Measurements from ENCODE around the gene PAF1.

Gene PAF1

DNA sequence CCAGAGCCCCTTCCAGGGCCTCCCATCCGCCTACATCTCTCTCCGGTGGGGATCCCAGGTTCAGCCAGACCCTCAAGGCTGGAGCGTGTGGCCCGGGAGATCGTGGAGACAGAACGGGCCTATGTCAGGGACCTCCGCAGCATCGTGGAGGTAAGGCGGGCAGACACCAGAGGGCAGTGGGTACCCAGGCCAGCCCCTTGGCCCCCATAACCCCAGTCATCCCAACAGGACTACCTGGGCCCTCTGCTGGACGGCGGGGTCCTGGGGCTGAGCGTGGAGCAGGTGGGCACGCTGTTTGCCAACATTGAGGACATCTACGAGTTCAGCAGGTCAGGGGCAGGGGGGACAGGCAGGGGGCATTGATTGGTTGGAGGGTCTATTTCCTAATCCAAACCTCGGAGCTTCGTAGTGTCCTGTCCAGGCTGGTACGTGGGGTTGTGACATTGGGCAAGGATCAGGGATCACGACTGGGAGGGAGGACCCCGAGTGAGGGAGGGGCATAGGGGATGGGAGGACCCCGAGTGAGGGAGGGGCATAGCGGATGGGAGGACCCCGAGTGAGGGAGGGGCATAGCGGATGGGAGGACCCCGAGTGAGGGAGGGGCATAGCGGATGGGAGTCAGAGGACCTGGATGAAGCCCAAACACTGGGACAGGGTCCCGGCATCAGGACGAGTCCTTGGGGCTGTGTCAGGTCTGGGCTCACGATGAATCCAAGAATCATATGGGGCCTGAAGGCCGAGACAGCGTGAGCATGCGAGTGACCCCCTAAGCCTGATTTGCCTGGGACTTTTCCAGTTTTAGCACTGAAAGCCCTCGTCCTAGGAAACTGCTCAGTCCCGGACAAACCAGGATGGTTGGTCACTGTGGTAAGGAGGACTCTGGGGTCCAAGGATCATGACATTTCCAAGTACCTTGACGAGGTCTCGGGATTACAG is 24.5 kb upstream of the PAF1 start:
- no peak for DNase-seq (ENCODE audit: extremely low read depth, low read depth)
- TF ChIP-seq, protein P1, sequence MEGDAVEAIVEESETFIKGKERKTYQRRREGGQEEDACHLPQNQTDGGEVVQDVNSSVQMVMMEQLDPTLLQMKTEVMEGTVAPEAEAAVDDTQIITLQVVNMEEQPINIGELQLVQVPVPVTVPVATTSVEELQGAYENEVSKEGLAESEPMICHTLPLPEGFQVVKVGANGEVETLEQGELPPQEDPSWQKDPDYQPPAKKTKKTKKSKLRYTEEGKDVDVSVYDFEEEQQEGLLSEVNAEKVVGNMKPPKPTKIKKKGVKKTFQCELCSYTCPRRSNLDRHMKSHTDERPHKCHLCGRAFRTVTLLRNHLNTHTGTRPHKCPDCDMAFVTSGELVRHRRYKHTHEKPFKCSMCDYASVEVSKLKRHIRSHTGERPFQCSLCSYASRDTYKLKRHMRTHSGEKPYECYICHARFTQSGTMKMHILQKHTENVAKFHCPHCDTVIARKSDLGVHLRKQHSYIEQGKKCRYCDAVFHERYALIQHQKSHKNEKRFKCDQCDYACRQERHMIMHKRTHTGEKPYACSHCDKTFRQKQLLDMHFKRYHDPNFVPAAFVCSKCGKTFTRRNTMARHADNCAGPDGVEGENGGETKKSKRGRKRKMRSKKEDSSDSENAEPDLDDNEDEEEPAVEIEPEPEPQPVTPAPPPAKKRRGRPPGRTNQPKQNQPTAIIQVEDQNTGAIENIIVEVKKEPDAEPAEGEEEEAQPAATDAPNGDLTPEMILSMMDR (IDR thresholded peaks at IDR 0.05; ENCODE audit: low read depth, low read length): no peak

DNA sequence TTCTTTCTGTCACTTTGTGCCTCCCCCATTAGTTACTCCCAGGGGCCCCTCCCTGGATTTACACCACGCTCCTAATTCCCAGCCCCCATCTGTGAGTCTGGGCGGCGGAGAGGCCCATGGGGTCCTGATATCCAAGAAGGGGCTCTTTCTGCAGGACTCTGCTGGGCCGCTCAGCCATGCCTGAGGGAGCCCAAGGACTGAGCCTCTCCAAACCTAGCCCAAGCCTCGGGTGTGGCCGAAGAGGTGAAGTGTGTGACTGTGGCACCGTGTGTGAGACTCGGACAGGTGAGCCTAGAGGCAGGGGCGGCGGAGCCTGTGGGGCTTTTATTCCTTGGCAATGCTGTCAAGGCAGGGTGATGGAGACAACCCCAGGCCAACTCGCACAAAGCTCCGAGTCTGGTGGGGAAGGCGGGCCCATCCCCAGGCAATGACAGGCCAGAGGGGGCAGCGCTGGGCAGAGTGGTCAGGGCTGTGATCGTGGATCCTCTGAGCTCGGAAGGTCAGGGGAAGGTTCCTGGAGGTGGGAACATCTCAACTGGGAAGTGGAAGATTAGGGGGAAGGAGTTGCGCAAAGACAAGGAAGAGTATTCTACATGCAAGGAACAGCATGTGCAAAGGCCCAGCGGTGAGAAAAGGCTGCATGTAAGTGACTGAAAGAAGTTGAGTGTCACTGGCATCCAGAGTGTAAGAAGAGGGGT is 23.2 kb upstream of the PAF1 start:
- TF ChIP-seq, protein P1 (IDR thresholded peaks at IDR 0.05; ENCODE audit: low read depth, low read length): peak; percentile 43
- no peak for DNase-seq (ENCODE audit: extremely low read depth, low read depth)

DNA sequence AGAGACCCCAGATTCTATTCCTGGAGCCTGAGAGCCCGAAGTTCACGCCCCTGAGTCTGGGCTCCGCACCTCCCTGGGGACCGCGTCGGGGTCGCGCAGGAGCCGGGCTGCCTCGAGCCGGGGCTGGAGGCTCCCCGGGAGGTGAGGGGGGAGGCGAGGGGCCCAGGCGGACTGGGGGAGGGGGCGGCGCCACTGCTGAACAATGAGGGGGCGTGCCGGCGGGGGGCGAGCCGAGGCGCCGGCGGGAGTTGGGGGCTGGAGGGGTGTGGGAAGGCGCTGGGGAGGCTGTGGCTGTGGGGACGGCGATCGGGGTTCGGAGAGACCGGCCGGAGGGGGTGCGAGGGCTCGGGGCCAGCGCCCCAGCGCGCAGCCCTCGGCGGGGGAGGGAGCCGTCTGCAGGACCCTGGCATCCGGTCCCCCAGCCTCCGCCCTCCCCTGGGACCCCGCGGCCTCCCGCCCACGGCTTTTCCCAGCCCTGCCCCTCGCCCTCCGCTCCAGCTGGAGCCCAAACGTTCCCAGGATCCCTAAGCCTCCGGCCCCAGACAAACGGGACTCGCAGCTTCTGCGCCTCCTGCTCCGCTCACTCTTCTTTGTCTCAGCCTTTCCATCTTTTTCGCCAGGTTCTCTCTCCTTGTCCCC is 22.5 kb upstream of the PAF1 start:
- TF ChIP-seq, protein P1 (IDR thresholded peaks at IDR 0.05; ENCODE audit: low read depth, low read length): no peak
- DNase-seq (ENCODE audit: extremely low read depth, low read depth): no peak

DNA sequence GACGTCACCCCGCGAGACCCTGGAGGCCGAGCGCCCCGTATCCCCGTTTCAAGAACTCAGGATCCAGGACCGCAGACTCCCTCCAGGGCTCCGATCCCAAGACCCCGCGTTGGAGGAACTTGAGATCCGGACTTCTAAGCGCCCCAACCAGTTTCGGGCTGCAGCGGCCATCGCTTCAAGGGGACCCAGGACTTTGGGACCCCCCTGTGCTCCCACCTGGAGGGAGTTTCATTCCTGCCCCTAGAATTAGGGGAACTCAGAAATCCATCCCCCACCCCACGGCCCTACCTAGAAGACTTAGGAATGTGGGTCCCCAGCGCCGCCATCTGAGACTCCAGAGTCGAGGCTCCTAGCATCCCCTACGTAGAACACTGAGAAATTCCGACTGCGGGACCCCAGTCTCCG is 22.0 kb upstream of the PAF1 start:
- DNase-seq (ENCODE audit: extremely low read depth, low read depth): no peak
- TF ChIP-seq, protein P1 (IDR thresholded peaks at IDR 0.05; ENCODE audit: low read depth, low read length): no peak

DNA sequence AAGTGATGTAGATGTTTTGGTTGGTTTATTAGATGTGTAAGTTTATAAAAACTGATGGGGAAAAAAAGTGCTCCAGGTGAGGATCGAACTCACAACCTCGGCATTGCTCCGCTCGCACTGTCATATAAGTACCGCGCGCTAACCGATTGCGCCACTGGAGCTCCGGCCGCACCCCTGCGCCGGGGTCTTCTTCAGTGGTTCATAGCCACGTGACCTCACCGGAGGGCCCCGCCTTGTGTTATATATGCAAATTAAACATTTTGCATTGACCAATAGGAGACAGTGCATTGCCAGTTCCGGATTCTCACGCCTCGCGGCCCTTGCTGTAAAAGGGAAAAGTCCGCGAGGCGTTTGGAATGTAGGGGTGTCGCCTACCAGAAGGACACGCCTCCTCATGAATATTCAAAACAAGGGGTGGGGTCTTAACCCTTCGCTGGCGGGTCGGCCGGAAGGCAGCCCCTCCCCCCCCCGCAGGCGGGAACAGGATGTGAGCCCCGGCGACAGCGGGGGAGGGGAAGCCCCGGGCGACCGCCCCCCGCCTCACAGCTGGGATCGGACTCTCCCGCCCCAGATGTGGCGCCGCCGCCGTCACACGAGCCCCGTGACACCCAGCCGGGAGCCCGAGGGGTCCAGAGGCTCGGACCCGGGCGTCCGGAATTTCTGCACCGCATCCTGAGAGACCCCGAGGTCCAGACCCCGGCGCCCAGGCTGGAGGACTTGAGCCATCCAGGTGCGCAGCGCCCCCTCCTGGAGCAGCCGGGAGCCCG is 21.4 kb upstream of the PAF1 start, which contains the start of gene PLEKHG2:
TSS of gene PLEKHG2 (plus strand) at position 570 of the 767 bp plus-strand sequence. CDS start 1,418 bp downstream, outside the sequence.
- peak; percentile 100 for DNase-seq (ENCODE audit: extremely low read depth, low read depth)
- TF ChIP-seq, protein P1 (IDR thresholded peaks at IDR 0.05; ENCODE audit: low read depth, low read length): peak; percentile 82

DNA sequence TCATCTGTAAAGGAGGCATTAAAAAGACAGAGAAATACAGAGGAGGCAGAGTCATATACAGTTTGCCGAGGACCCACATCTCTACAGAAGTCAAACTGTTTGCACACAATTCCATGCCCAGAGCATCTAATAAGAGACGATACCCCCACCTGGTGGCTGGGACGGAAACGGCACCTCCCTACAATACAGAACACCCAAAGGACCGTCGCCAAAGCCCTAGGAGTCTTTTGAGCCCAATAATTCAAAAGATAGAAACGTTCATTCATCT is 20.9 kb upstream of the PAF1 start:
- DNase-seq (ENCODE audit: extremely low read depth, low read depth): peak; percentile 87
- TF ChIP-seq, protein P1 (IDR thresholded peaks at IDR 0.05; ENCODE audit: low read depth, low read length): peak; percentile 83

Data from AG09319 (cell line).